Activated naive CD4-positive, alpha-beta T cell treated with Interleukin-2 at 50 U/mL for 16 hours (primary cell): ENCODE data around the gene MRFAP1.
"Not testable (repeated sequence)": the region's sequence is repeated elsewhere in the genome, so short reads cannot be mapped to it uniquely, and the experiment has no call there.

Experiments used
- DNase-seq: peaks from one replicate; pipeline ENCODE4 v3.0.0-alpha.2; 2020

MRFAP1 gene

GRCh38 chr4:6639137-6639680 is 1.3 kb upstream of the MRFAP1 start:
- no peak for DNase-seq

GRCh38 chr4:6641164-6641970 is 882 bp downstream of the MRFAP1 start:
- DNase-seq, result peak; percentile 56

GRCh38 chr4:6641971-6642320 is 1.5 kb downstream of the MRFAP1 start:
- DNase-seq, result no peak

- DNase-seq, result no peak
These were observed 2.8 kb downstream of the MRFAP1 start for GRCh38 chr4:6643141-6643847.

- DNase-seq, result no peak
These were observed 4.5 kb downstream of the MRFAP1 start for GRCh38 chr4:6644792-6645530.

GRCh38 chr4:6647169-6647568 is 6.7 kb downstream of the MRFAP1 start:
- no peak for DNase-seq

- no peak for DNase-seq
These were observed 7.2 kb downstream of the MRFAP1 start for GRCh38 chr4:6647582-6648230.

GRCh38 chr4:6649216-6649615 is 8.7 kb downstream of the MRFAP1 start:
- no peak for DNase-seq

GRCh38 chr4:6654211-6654610 is 13.7 kb downstream of the MRFAP1 start:
- not testable (repeated sequence) for DNase-seq

- DNase-seq, result not testable (repeated sequence)
These were observed 14.8 kb downstream of the MRFAP1 start for GRCh38 chr4:6655291-6655690.

GRCh38 chr4:6655924-6656323 is 15.4 kb downstream of the MRFAP1 start:
- no peak for DNase-seq

- DNase-seq, result no peak
These were observed 17.0 kb downstream of the MRFAP1 start for GRCh38 chr4:6657242-6658208.

- DNase-seq, result no peak
These were observed 17.7 kb downstream of the MRFAP1 start for GRCh38 chr4:6658209-6658595.

GRCh38 chr4:6658597-6659075 is 18.2 kb downstream of the MRFAP1 start:
- DNase-seq, result peak; percentile 63

- DNase-seq, result no peak
These were observed 19.4 kb downstream of the MRFAP1 start for GRCh38 chr4:6659897-6660296.

- DNase-seq, result no peak
These were observed 19.9 kb downstream of the MRFAP1 start for GRCh38 chr4:6660430-6660829.

GRCh38 chr4:6662591-6662990 is 22.1 kb downstream of the MRFAP1 start:
- DNase-seq, result no peak

- no peak for DNase-seq
These were observed 23.3 kb downstream of the MRFAP1 start for GRCh38 chr4:6663596-6664393.

GRCh38 chr4:6665320-6665654 is 24.8 kb downstream of the MRFAP1 start:
- no peak for DNase-seq

- no peak for DNase-seq
These were observed 27.9 kb downstream of the MRFAP1 start for GRCh38 chr4:6668391-6668790.

GRCh38 chr4:6671648-6672047 is 31.2 kb downstream of the MRFAP1 start:
- DNase-seq, result no peak
